DOHH2 (cell line): ENCODE measurements around the gene PPP1R14B.

Experiments
- H3F3A ChIP-seq: fragments of 200-600 bp; sonication (generic), shearing (Covaris generic); 2 replicates; pipeline ENCODE4 v1.6.0; 2016; ENCODE audit warnings: antibody characterized with exemption, mild to moderate bottlenecking; ENCODE audit not compliant: control insufficient read depth, insufficient read depth
- H3K27ac ChIP-seq: fragments of 200-600 bp; sonication (generic); 2 replicates; pipeline ENCODE4 v1.5.1; 2014; ENCODE audit warnings: low read depth, mild to moderate bottlenecking, low read length, moderate library complexity
- H3K27me3 ChIP-seq: fragments of 200-600 bp; sonication (generic); 2 replicates; pipeline ENCODE4 v1.6.1; 2014; ENCODE audit warnings: mild to moderate bottlenecking, low read length, mixed read lengths; ENCODE audit not compliant: control insufficient read depth
- H3K36me3 ChIP-seq: fragments of 200-600 bp; sonication (generic); 2 replicates; pipeline ENCODE4 v1.6.1; 2014; ENCODE audit warnings: mild to moderate bottlenecking, low read length, moderate library complexity, mixed read lengths; ENCODE audit not compliant: control insufficient read depth
- H3K4me1 ChIP-seq: fragments of 200-600 bp; sonication (generic); 2 replicates; pipeline ENCODE4 v1.6.1; 2014; ENCODE audit warnings: mild to moderate bottlenecking, low read length, mixed read lengths; ENCODE audit not compliant: control insufficient read depth
- H3K4me2 ChIP-seq: fragments of 200-600 bp; sonication (generic); 2 replicates; pipeline ENCODE4 v1.6.0; 2014; ENCODE audit warnings: mild to moderate bottlenecking, low read length, moderate library complexity
- H3K4me3 ChIP-seq: fragments of 200-600 bp; sonication (generic); 2 replicates; pipeline ENCODE4 v1.5.1; 2014; ENCODE audit warnings: mild to moderate bottlenecking, low read length, mixed read lengths
- H3K79me2 ChIP-seq: fragments of 200-600 bp; sonication (generic); 2 replicates; pipeline ENCODE4 v1.6.1; 2014; ENCODE audit warnings: mild to moderate bottlenecking, low read length, mixed read lengths; ENCODE audit not compliant: control insufficient read depth
- H3K9me2 ChIP-seq: fragments of 200-600 bp; sonication (generic); replicated peaks from 2 replicates; pipeline ENCODE4 v1.6.1; 2014; ENCODE audit warnings: mild to moderate bottlenecking, low read length, mixed read lengths; ENCODE audit not compliant: control insufficient read depth
- H3K9me3 ChIP-seq: fragments of 200-600 bp; sonication (generic); 2 replicates; pipeline ENCODE4 v1.6.1; 2014; ENCODE audit warnings: antibody characterized with exemption, low read length, mixed read lengths; ENCODE audit not compliant: control insufficient read depth, insufficient read depth
- H4K20me1 ChIP-seq: fragments of 200-600 bp; sonication (generic); 2 replicates; pipeline ENCODE4 v1.6.0; 2014; ENCODE audit warnings: low read depth, mild to moderate bottlenecking, antibody characterized with exemption, low read length, moderate library complexity; ENCODE audit not compliant: control insufficient read depth, insufficient read depth
- EZH2phosphoT487 ChIP-seq: fragments of 200-600 bp; sonication (generic); IDR thresholded peaks from 2 replicates; pipeline ENCODE4 v1.6.1; 2017; ENCODE audit warnings: borderline replicate concordance, mild to moderate bottlenecking, antibody characterized with exemption, low read length, moderate library complexity, mixed read lengths
- TF ChIP-seq, protein P1 (sequence below): fragments of 200-600 bp; sonication (generic); IDR thresholded peaks from one replicate; pipeline ENCODE4 v1.5.1; 2014; ENCODE audit warnings: antibody characterized with exemption, mild to moderate bottlenecking, low read depth, low read length; ENCODE audit not compliant: poor library complexity, severe bottlenecking

Gene PPP1R14B

DNA sequence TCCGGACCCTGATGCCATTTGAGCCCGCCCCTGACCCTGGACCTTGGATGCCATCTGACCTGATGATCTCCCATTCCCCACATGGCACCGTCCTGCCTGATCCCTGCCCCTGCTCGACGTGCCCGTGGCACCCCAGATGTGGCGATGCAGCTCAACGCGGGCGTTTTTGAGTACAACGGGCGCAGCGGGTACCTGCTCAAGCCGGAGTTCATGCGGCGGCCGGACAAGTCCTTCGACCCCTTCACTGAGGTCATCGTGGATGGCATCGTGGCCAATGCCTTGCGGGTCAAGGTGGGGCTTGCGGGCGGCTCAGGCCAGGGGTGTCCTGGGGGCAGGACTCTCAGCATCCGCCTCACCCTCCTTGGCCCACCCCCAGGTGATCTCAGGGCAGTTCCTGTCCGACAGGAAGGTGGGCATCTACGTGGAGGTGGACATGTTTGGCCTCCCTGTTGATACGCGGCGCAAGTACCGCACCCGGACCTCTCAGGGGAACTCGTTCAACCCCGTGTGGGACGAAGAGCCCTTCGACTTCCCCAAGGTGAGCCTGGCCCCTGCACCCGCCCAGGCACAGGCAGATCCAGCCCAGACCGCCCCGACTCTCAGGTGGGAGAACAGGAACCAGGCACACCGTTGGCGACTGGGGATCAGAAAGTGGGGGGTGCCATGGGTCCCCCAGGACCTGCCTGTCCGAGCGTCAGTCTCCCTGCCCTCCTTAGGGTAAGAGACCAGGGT is 15.7 kb upstream of the PPP1R14B start:
- H3K9me3 ChIP-seq: no peaks in the 10 kb centered on the region
- peaks cover 39% of the 10 kb centered on the region for H3K36me3 ChIP-seq
- H3K4me1 ChIP-seq: no peaks in the 10 kb centered on the region
- H3K4me2 ChIP-seq: no peak overlapping the region
- no peaks in the 10 kb centered on the region for H3K9me2 ChIP-seq
- no peaks in the 10 kb centered on the region for H3K79me2 ChIP-seq
- H3F3A ChIP-seq: no peaks in the 10 kb centered on the region
- H3K4me3 ChIP-seq: no peak overlapping the region
- no peaks in the 10 kb centered on the region for H4K20me1 ChIP-seq
- no peaks in the 10 kb centered on the region for H3K27me3 ChIP-seq
- no peak overlapping the region for H3K27ac ChIP-seq
- TF ChIP-seq, protein P1, sequence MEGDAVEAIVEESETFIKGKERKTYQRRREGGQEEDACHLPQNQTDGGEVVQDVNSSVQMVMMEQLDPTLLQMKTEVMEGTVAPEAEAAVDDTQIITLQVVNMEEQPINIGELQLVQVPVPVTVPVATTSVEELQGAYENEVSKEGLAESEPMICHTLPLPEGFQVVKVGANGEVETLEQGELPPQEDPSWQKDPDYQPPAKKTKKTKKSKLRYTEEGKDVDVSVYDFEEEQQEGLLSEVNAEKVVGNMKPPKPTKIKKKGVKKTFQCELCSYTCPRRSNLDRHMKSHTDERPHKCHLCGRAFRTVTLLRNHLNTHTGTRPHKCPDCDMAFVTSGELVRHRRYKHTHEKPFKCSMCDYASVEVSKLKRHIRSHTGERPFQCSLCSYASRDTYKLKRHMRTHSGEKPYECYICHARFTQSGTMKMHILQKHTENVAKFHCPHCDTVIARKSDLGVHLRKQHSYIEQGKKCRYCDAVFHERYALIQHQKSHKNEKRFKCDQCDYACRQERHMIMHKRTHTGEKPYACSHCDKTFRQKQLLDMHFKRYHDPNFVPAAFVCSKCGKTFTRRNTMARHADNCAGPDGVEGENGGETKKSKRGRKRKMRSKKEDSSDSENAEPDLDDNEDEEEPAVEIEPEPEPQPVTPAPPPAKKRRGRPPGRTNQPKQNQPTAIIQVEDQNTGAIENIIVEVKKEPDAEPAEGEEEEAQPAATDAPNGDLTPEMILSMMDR: no peak
- TF ChIP-seq EZH2phosphoT487: no peak

- Histone ChIP-seq H3K9me3 (no peaks in the 10 kb centered on the region), H3K27ac (no peak overlapping the region), H3K4me2 (no peak overlapping the region), H3K36me3 (peaks cover 40% of the 10 kb centered on the region), H3K27me3 (no peaks in the 10 kb centered on the region), H3K9me2 (no peaks in the 10 kb centered on the region), H3F3A (no peaks in the 10 kb centered on the region), H3K79me2 (no peaks in the 10 kb centered on the region), H3K4me1 (no peaks in the 10 kb centered on the region), H4K20me1 (no peaks in the 10 kb centered on the region), H3K4me3 (no peak overlapping the region)
- TF ChIP-seq, protein P1: no peak
- TF ChIP-seq EZH2phosphoT487: no peak
Observed at GRCh38 chr11:64261556-64262080, 14.9 kb upstream of the PPP1R14B start.

- Histone ChIP-seq H3K9me2 (no peaks in the 10 kb centered on the region), H3K27ac (no peak overlapping the region), H3K4me3 (no peak overlapping the region), H3F3A (no peaks in the 10 kb centered on the region), H3K27me3 (no peaks in the 10 kb centered on the region), H3K9me3 (no peaks in the 10 kb centered on the region), H4K20me1 (no peaks in the 10 kb centered on the region), H3K4me2 (no peak overlapping the region), H3K79me2 (no peaks in the 10 kb centered on the region), H3K4me1 (no peaks in the 10 kb centered on the region), H3K36me3 (peaks cover 46% of the 10 kb centered on the region)
- TF ChIP-seq EZH2phosphoT487: no peak
- TF ChIP-seq, protein P1: no peak
Observed at GRCh38 chr11:64260147-64260708, 13.5 kb upstream of the PPP1R14B start.
